T follicular helper cell (primary cell): Measurements from ENCODE around the gene WNT9B.
"Not testable (repeated sequence)": the region's sequence is repeated elsewhere in the genome, so short reads cannot be mapped to it uniquely, and the experiment has no call there.

Experiments used
- DNase-seq: peaks from one replicate; pipeline ENCODE4 v3.0.0-alpha.2; 2020; ENCODE audit warnings: low read depth

Gene WNT9B

GRCh38 chr17:46910179-46910927, 59.0 kb downstream of the WNT9B start:
- no peak for DNase-seq

GRCh38 chr17:46911311-46911710, 59.9 kb downstream of the WNT9B start:
- DNase-seq, result no peak

- DNase-seq, result no peak
Measured at GRCh38 chr17:46915596-46915995, 64.2 kb downstream of the WNT9B start.

- no peak for DNase-seq
Measured at GRCh38 chr17:46916211-46916610, 64.8 kb downstream of the WNT9B start.

GRCh38 chr17:46916623-46917022, 65.2 kb downstream of the WNT9B start:
- DNase-seq, result no peak

GRCh38 chr17:46917041-46917440, 65.7 kb downstream of the WNT9B start:
- no peak for DNase-seq

GRCh38 chr17:46917516-46917915, 66.1 kb downstream of the WNT9B start:
- DNase-seq, result no peak

GRCh38 chr17:46921962-46922361, 70.6 kb downstream of the WNT9B start:
- not testable (repeated sequence) for DNase-seq

GRCh38 chr17:46922487-46922803, 71.1 kb downstream of the WNT9B start:
- DNase-seq, result no peak

- peak; percentile 71 for DNase-seq
Measured at GRCh38 chr17:46922804-46923635, 71.6 kb downstream of the WNT9B start, which contains the start of gene GOSR2. TSS of gene GOSR2 (plus strand) at chr17:46923160. CDS start at chr17:46923193, 33 bp downstream.

GRCh38 chr17:46925185-46925868, 73.9 kb downstream of the WNT9B start:
- DNase-seq, result no peak

- no peak for DNase-seq
Measured at GRCh38 chr17:46928467-46929261, 77.3 kb downstream of the WNT9B start.

GRCh38 chr17:46929413-46929812, 78.0 kb downstream of the WNT9B start:
- DNase-seq, result no peak

GRCh38 chr17:46930051-46930450, 78.7 kb downstream of the WNT9B start:
- no peak for DNase-seq

GRCh38 chr17:46931596-46931995, 80.2 kb downstream of the WNT9B start:
- DNase-seq, result no peak

GRCh38 chr17:46935658-46936266, 84.4 kb downstream of the WNT9B start:
- DNase-seq, result no peak
